SK-N-SH (cell line): Measurements from ENCODE around the gene SOX30.

ENCODE experiments used
- CTCF ChIP-seq: fragments of 200-600 bp; sonication (generic); IDR thresholded peaks from 2 replicates; pipeline ENCODE4 v1.6.1; 2017; ENCODE audit warnings: antibody characterized with exemption, mild to moderate bottlenecking, moderate library complexity
- EZH2phosphoT487 ChIP-seq: fragments of 200-600 bp; sonication (generic); IDR thresholded peaks from 2 replicates; pipeline ENCODE4 v1.6.1; 2017; ENCODE audit warnings: low read depth, mixed run types, mild to moderate bottlenecking, antibody characterized with exemption, moderate library complexity, borderline replicate concordance
- FOSL2 ChIP-seq: IDR thresholded peaks from 2 replicates; pipeline ENCODE4 v1.4.0; 2012; ENCODE audit warnings: low read depth, mild to moderate bottlenecking, moderate library complexity, borderline replicate concordance
- POLR2AphosphoS5 ChIP-seq: IDR thresholded peaks from 2 replicates; pipeline ENCODE4 v1.6.1; 2012; ENCODE audit warnings: low read depth, low read length
- RCOR1 ChIP-seq: fragments of 150-350 bp; IDR thresholded peaks from 2 replicates; pipeline ENCODE4 v1.6.1; 2017; ENCODE audit warnings: antibody characterized with exemption, low read length
- RFX5 ChIP-seq: IDR thresholded peaks from 2 replicates; pipeline ENCODE4 v1.6.1; 2012; ENCODE audit warnings: mild to moderate bottlenecking, improper control_type of control experiment, low read length
- YY1 ChIP-seq: IDR thresholded peaks from 2 replicates; pipeline ENCODE4 v1.4.0; 2012; ENCODE audit warnings: low read depth, mild to moderate bottlenecking

DNA sequence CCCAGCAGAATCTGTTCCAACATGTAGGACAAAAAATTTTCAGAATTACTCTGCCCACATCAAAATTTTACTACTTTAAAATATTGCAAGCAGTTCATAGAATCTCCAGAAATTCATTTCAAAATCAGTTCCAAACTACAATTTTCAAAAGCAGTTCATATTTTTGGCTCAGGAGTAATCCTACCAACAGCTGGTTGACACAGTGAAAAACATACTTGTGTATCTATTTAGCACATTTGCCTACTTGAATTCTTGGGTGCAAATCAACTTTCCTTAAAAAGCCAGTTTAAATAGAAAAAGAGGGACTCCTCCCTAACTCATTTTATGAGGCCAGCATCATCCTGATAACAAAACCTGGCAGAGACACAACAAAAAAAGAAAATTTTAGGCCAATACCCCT is 31.5 kb downstream of the SOX30 start:
- no peak for TF ChIP-seq CTCF
- no peak for TF ChIP-seq EZH2phosphoT487
- TF ChIP-seq RFX5: no peak
- no peak for TF ChIP-seq FOSL2
- no peak for TF ChIP-seq RCOR1
- TF ChIP-seq POLR2AphosphoS5: no peak
- TF ChIP-seq YY1: no peak
